Measurements from ENCODE around the gene EFCC1. TPM values are rescaled to one million over a fixed set of nuclear protein-coding genes. Genes with fewer than 3 reads are reported as not detected.

Gene EFCC1
- total RNA-seq, 1 donor from 2014 or later, result 0.67 TPM

DNA sequence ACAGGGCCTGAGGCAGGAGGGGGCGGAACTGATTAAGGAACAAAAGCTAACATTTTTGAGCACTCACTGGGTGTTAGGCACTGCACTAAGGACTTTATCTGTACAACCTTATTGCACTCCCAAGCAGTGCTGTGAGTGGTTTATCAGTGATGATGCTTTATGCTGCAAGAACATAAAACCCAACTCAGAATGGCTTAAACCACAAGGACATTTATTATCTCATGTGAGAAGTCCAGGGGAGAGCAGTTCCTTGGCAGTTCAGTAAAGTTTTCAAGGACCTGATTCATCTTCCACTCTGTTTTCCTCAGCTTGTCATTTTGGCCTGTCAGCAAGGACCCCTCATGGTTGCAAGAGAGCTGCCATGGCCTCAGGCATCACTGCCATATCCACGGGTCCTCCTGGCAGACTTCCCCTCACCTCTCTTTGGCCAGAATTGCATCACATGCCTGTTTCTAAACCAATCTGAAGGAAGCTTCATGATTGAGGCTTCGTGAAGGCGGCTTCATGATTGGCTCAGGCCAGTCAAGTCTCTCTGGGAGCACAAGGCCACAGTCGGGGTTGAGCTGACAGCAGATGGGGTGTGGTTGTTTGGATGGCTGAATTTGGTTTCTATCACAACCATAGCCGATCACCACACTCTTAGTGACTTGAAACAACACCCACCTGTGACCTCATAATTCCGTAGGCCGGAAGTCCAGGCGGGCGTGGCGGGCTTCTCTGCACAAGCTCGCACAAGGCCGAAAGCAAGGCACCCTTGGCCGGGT, 15.8 kb downstream of the EFCC1 start:
- H3K36me3 Mint-ChIP-seq, result no peaks in the 10 kb centered on the region
- H3K9me3 Mint-ChIP-seq, result no peaks in the 10 kb centered on the region
- no peak overlapping the region for H3K27ac Mint-ChIP-seq
- DNase-seq (ENCODE audit: low spot score in 2 of 2, unreplicated experiment in 2 of 2), result no peak
- no peak overlapping the region for H3K4me3 Mint-ChIP-seq
- H3K27me3 Mint-ChIP-seq (ENCODE audit: low read depth), result peaks cover 15% of the 10 kb centered on the region
- TF ChIP-seq, protein P1, sequence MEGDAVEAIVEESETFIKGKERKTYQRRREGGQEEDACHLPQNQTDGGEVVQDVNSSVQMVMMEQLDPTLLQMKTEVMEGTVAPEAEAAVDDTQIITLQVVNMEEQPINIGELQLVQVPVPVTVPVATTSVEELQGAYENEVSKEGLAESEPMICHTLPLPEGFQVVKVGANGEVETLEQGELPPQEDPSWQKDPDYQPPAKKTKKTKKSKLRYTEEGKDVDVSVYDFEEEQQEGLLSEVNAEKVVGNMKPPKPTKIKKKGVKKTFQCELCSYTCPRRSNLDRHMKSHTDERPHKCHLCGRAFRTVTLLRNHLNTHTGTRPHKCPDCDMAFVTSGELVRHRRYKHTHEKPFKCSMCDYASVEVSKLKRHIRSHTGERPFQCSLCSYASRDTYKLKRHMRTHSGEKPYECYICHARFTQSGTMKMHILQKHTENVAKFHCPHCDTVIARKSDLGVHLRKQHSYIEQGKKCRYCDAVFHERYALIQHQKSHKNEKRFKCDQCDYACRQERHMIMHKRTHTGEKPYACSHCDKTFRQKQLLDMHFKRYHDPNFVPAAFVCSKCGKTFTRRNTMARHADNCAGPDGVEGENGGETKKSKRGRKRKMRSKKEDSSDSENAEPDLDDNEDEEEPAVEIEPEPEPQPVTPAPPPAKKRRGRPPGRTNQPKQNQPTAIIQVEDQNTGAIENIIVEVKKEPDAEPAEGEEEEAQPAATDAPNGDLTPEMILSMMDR (IDR thresholded peaks at IDR 0.05; ENCODE audit: unreplicated experiment), result no peak
- H3K4me1 Mint-ChIP-seq, result peaks cover 5% of the 10 kb centered on the region

DNA sequence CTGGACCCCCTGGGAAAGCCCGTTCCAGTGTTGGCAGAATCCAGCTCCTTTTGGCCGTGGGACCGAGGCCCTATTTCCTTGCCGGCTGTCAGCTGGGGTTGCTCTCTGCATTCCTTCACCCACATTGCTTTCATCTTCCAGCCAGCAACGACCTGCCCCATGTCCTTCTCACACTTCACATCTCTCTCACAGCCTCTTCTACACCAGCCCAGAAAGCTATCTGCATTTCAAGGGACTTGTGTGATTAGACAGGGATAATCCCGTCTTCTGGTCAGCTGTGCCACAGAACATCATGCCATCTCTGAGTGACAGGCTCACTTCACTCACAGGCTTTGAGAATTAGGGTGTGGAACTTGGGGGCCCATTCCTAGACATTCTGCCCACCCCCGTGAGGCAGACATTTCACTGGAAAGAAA, 16.4 kb downstream of the EFCC1 start:
- H3K27ac Mint-ChIP-seq, result no peak overlapping the region
- no peaks in the 10 kb centered on the region for H3K36me3 Mint-ChIP-seq
- TF ChIP-seq, protein P1 (IDR thresholded peaks at IDR 0.05; ENCODE audit: unreplicated experiment), result no peak
- no peak overlapping the region for H3K4me3 Mint-ChIP-seq
- peaks cover 5% of the 10 kb centered on the region for H3K4me1 Mint-ChIP-seq
- DNase-seq (ENCODE audit: low spot score in 2 of 2, unreplicated experiment in 2 of 2), result no peak
- no peaks in the 10 kb centered on the region for H3K9me3 Mint-ChIP-seq
- H3K27me3 Mint-ChIP-seq (ENCODE audit: low read depth), result peaks cover 20% of the 10 kb centered on the region

DNA sequence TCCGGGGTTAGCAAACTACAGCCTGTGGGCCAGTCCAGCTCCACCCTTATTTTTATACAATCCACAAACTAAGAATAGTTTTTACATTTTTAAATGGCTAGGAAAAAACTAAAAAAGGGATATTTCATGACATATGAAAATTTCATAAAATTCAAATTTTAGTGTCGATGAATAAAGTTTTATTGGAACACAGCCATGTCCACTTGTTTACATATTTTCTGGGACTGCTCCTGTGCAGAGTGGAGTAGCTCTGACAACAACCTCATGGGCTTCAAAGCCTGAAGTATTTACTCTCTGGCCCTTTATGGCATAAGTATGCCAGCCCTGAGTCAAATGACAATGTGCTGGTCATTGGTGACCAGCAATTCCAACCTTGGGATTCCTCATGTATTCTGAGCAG, 17.2 kb downstream of the EFCC1 start:
- Mint-ChIP-seq H3K27ac (no peak overlapping the region), H3K36me3 (no peaks in the 10 kb centered on the region), H3K4me1 (peaks cover 5% of the 10 kb centered on the region), H3K27me3 (ENCODE audit: low read depth) (peaks cover 20% of the 10 kb centered on the region), H3K9me3 (no peaks in the 10 kb centered on the region), H3K4me3 (no peak overlapping the region)
- DNase-seq (ENCODE audit: low spot score in 2 of 2, unreplicated experiment in 2 of 2), result no peak
- TF ChIP-seq, protein P1 (IDR thresholded peaks at IDR 0.05; ENCODE audit: unreplicated experiment), result no peak

DNA sequence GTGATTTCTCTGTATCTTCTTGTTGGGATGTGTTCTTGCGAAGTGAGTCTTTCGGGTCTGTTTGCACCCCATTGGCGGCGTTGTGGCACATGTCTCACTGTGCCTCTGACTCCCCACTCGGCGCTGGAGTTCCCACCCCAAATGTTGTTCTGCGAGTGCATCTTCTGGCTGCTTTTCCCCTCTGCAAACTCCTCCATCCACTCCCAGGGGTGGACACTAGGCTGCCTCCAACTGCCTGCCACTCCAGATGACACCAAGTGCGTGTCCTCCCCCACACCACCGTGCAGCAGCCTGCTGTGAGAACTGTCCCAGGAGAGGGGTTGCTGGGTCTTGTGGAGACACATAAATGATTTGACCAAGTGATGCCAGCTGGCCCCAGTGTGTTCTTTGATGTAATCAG, 17.6 kb downstream of the EFCC1 start:
- H3K27ac Mint-ChIP-seq, result no peak overlapping the region
- H3K27me3 Mint-ChIP-seq (ENCODE audit: low read depth), result peaks cover 20% of the 10 kb centered on the region
- TF ChIP-seq, protein P1 (IDR thresholded peaks at IDR 0.05; ENCODE audit: unreplicated experiment), result no peak
- H3K36me3 Mint-ChIP-seq, result no peaks in the 10 kb centered on the region
- no peak overlapping the region for H3K4me3 Mint-ChIP-seq
- peaks cover 5% of the 10 kb centered on the region for H3K4me1 Mint-ChIP-seq
- H3K9me3 Mint-ChIP-seq, result no peaks in the 10 kb centered on the region
- DNase-seq (ENCODE audit: low spot score in 2 of 2, unreplicated experiment in 2 of 2), result no peak

DNA sequence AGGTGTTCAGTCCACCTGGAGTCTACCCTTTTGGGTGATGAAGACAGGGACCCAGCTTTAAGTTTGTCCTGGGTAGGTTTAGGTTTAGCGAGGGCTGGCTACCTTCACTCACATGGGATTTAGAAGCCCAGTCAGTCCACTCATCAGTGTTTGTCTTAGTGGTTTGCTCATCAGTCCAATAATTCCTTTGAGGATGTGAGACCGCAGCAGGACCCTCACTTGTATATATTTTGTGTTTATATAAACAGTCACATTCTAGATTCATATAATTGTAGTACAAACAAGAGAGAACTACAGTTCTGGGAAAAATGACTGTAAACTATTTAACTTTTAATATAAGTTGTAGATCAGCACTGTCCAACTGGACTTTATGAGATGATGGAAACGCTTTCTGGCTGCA, 18.2 kb downstream of the EFCC1 start:
- TF ChIP-seq, protein P1 (IDR thresholded peaks at IDR 0.05; ENCODE audit: unreplicated experiment), result no peak
- Mint-ChIP-seq H3K36me3 (no peaks in the 10 kb centered on the region), H3K4me3 (no peak overlapping the region), H3K27me3 (ENCODE audit: low read depth) (peaks cover 22% of the 10 kb centered on the region), H3K9me3 (no peaks in the 10 kb centered on the region), H3K27ac (no peak overlapping the region), H3K4me1 (peaks cover 5% of the 10 kb centered on the region)
- DNase-seq (ENCODE audit: low spot score in 2 of 2, unreplicated experiment in 2 of 2), result no peak
